ENCODE results near the gene OPRM1.

OPRM1 gene

DNA sequence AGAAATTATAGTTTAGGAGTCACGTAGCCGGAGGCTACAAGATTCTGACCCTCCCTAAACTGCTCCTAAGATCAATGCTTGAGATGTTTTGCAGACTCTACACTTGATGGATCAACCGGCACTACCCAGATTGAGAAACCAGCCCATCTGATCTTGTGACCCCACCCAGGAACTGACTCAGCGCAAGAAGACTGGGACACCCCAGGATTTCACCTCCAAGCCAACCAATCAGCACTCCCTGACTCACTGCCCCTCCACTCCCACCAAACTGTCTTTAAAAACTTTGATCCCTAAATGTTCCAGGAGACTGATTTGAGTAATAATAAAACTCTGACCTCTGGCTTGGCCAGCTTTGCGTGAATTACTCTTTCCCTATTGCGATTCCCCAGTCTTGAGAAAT lies 99.8 kb downstream of the OPRM1 start:
- TF ChIP-seq YY1 (IDR thresholded peaks at IDR 0.05; ENCODE audit: low read depth) (no peak), TCF12 (IDR thresholded peaks at IDR 0.05; ENCODE audit: low read depth) (no peak), EGR1 (IDR thresholded peaks at IDR 0.05) (no peak), NFIC (IDR thresholded peaks at IDR 0.05) (no peak), ZBTB7A (IDR thresholded peaks at IDR 0.05; ENCODE audit: low read depth) (no peak), EP300 (IDR thresholded peaks at IDR 0.05; ENCODE audit: borderline replicate concordance) (no peak), CEBPB (IDR thresholded peaks at IDR 0.05) (no peak), TAF1 (IDR thresholded peaks at IDR 0.05; ENCODE audit: low read depth) (no peak), CREB1 (IDR thresholded peaks at IDR 0.05; ENCODE audit: low read depth) (no peak), FOXM1 (IDR thresholded peaks at IDR 0.05; ENCODE audit: borderline replicate concordance, low read depth) (no peak), TEAD4 (IDR thresholded peaks at IDR 0.05) (no peak), RAD21 (IDR thresholded peaks at IDR 0.05; ENCODE audit: low read depth) (no peak), REST (IDR thresholded peaks at IDR 0.05; ENCODE audit: low read depth) (no peak)
- TF ChIP-seq, protein P1, sequence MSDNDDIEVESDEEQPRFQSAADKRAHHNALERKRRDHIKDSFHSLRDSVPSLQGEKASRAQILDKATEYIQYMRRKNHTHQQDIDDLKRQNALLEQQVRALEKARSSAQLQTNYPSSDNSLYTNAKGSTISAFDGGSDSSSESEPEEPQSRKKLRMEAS (IDR thresholded peaks at IDR 0.05) = no peak
- TF ChIP-seq, protein P2, sequence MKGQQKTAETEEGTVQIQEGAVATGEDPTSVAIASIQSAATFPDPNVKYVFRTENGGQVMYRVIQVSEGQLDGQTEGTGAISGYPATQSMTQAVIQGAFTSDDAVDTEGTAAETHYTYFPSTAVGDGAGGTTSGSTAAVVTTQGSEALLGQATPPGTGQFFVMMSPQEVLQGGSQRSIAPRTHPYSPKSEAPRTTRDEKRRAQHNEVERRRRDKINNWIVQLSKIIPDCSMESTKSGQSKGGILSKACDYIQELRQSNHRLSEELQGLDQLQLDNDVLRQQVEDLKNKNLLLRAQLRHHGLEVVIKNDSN (IDR thresholded peaks at IDR 0.05) = no peak

DNA sequence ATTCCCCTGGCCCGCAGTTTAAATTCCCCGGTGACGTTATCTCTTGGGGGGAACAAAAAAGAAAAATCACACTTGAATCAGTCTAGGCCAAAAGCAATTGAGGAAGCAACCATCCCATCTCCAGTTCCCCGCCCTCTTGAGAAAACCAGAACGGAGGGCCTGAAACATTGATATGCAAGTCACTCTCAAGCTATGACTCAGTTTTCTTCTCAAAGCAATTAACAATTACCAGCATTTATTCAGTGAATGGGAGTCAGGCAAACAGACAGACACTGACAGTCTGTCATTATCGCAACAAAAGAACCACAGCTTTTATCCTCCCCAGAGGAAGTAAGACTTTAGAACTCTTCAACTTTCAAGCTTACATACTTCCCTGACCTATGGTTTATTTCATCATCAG lies 100.9 kb downstream of the OPRM1 start:
- no peak for TF ChIP-seq YY1 (IDR thresholded peaks at IDR 0.05; ENCODE audit: low read depth)
- no peak for TF ChIP-seq NFIC (IDR thresholded peaks at IDR 0.05)
- TF ChIP-seq RAD21 (IDR thresholded peaks at IDR 0.05; ENCODE audit: low read depth) = no peak
- TF ChIP-seq CREB1 (IDR thresholded peaks at IDR 0.05; ENCODE audit: low read depth) = no peak
- TF ChIP-seq FOXM1 (IDR thresholded peaks at IDR 0.05; ENCODE audit: borderline replicate concordance, low read depth) = no peak

DNA sequence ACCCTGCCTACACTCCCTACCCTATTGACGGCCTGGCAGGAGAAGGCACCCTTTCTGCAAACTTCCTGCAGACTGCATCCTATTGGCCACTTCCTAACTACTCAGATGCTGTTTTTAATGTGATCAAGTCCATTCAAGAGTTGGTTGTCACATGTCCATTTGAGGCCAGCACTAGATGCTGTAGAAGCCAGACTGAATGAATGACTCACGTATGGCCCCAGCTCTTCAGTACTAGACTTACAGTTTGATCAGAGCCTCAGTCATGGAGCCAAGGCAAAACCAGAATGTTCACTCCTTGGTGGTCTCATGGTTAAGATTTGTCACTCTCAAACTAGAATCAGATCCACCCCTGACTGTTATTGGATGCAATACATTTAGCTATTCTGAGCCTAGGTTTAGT lies 101.7 kb downstream of the OPRM1 start:
- TF ChIP-seq REST (IDR thresholded peaks at IDR 0.05; ENCODE audit: low read depth) (no peak), NFIC (IDR thresholded peaks at IDR 0.05) (no peak), FOXM1 (IDR thresholded peaks at IDR 0.05; ENCODE audit: borderline replicate concordance, low read depth) (no peak)

GRCh38 chr6:154143753-154144152 lies 104.7 kb downstream of the OPRM1 start:
- TF ChIP-seq ZBTB7A (IDR thresholded peaks at IDR 0.05; ENCODE audit: low read depth) (no peak), EGR1 (IDR thresholded peaks at IDR 0.05) (no peak), RAD21 (IDR thresholded peaks at IDR 0.05; ENCODE audit: low read depth) (no peak), CEBPB (IDR thresholded peaks at IDR 0.05) (no peak), TEAD4 (IDR thresholded peaks at IDR 0.05) (no peak), YY1 (IDR thresholded peaks at IDR 0.05; ENCODE audit: low read depth) (no peak)
- TF ChIP-seq, protein P1 (IDR thresholded peaks at IDR 0.05) = no peak
- TF ChIP-seq, protein P2 (IDR thresholded peaks at IDR 0.05) = no peak

DNA sequence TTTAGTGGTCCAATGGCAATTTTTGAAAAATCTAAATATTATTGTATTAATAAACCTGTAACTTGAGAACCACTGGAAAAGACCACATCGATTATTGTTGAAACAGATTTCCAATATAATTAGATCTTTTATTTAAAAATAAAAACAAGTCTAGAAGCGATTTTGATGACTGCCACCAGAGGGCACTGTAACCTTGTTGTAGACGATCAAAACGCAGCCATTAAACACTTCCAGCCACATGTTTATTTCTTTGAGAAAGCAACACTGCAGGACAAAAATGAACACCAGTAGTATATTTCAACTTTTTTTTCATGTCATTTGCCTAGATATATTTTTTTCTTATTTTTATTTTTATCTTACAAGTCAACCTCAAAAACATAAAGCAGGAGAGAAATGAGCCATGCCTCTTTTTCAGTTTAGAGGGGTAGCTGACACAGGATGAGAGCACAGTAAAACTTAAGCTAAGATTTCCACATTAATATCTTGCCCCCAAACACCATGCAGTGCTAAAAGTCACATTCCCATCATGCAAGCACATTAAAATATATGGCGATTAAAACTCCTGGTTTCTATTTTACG lies 115.4 kb downstream of the OPRM1 start:
- TF ChIP-seq RAD21 (IDR thresholded peaks at IDR 0.05; ENCODE audit: low read depth) (peak; percentile 84), EP300 (IDR thresholded peaks at IDR 0.05; ENCODE audit: borderline replicate concordance) (no peak), TEAD4 (IDR thresholded peaks at IDR 0.05) (no peak), TCF12 (IDR thresholded peaks at IDR 0.05; ENCODE audit: low read depth) (no peak), YY1 (IDR thresholded peaks at IDR 0.05; ENCODE audit: low read depth) (peak; percentile 76; the same call in 1 of the 2 replicates), FOXM1 (IDR thresholded peaks at IDR 0.05; ENCODE audit: borderline replicate concordance, low read depth) (no peak), TAF1 (IDR thresholded peaks at IDR 0.05; ENCODE audit: low read depth) (no peak), ZBTB7A (IDR thresholded peaks at IDR 0.05; ENCODE audit: low read depth) (no peak), CEBPB (IDR thresholded peaks at IDR 0.05) (no peak), NFIC (IDR thresholded peaks at IDR 0.05) (no peak), EGR1 (IDR thresholded peaks at IDR 0.05) (no peak)
- TF ChIP-seq, protein P1 (IDR thresholded peaks at IDR 0.05) = peak; percentile 42; the same call in 1 of the 2 replicates
- TF ChIP-seq, protein P2 (IDR thresholded peaks at IDR 0.05) = no peak

Data from Ishikawa (cell line).